ENCODE data around the gene STXBP4.

DNA sequence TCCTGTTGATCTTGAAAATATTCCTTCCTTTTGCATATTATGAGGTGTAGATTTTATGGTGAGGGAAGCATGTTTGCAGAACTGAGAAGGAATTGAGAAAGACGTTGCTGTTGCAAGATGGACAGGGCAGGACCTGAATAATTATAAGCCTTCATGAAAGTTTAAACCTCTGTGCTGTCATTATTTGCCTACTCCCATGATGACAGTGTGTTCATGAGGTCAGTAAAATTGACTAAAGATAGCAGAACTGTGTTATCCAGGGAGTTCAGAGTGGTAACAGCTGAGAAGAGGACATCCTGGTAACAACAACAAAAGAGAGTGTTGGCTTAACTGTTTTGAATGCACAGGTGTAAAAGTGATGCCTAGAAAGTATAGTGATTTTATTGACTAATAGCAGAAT, 250.9 kb downstream of the STXBP4 start:
- TF ChIP-seq EZH2 (IDR thresholded peaks at IDR 0.05) (no peak), POLR2AphosphoS5 (IDR thresholded peaks at IDR 0.05; ENCODE audit: borderline replicate concordance, low read depth, low read length) (no peak)
